HEK293T (cell line): ENCODE results near the gene PI16.

Experiments
- CTCF ChIA-PET: fragments of 350-600 bp; formaldehyde crosslinking; extraction: SDS; loops from one replicate; lab custom pipeline; 2021; ENCODE audit warnings: antibody characterized with exemption, inconsistent platforms; lab: Yijun Ruan, JAX
- POLR2A ChIA-PET: fragments of 350-600 bp; formaldehyde crosslinking; extraction: SDS; loops from one replicate; lab custom pipeline; 2020; ENCODE audit warnings: antibody characterized with exemption, inconsistent platforms; lab: Yijun Ruan, JAX
- DNase-seq: peaks from one replicate; pipeline ENCODE4 v3.0.0; 2012; ENCODE audit warnings: mixed read lengths; ENCODE audit errors: extremely low spot score
- ARNT ChIP-seq: fragments of 450-650 bp; IDR thresholded peaks from 2 replicates; pipeline ENCODE4 v1.6.1; 2017; ENCODE audit warnings: mild to moderate bottlenecking
- BHLHE40 ChIP-seq: fragments of 450-650 bp; IDR thresholded peaks from 2 replicates; pipeline ENCODE4 v1.6.1; 2016; ENCODE audit warnings: mild to moderate bottlenecking, moderate library complexity, borderline replicate concordance
- CTBP1 ChIP-seq: fragments of 450-650 bp; IDR thresholded peaks from 2 replicates; pipeline ENCODE4 v1.6.1; 2016; ENCODE audit warnings: borderline replicate concordance
- ELF4 ChIP-seq: fragments of 450-650 bp; IDR thresholded peaks from 2 replicates; pipeline ENCODE4 v1.6.1; 2017; ENCODE audit warnings: antibody characterized with exemption
- FOXA1 ChIP-seq: fragments of 450-650 bp; IDR thresholded peaks from 2 replicates; pipeline ENCODE4 v1.6.1; 2016; ENCODE audit warnings: mild to moderate bottlenecking
- FOXM1 ChIP-seq: fragments of 450-650 bp; IDR thresholded peaks from 2 replicates; pipeline ENCODE4 v1.6.1; 2017; ENCODE audit warnings: mild to moderate bottlenecking, borderline replicate concordance
- HDGF ChIP-seq: fragments of 450-650 bp; IDR thresholded peaks from 2 replicates; pipeline ENCODE4 v1.6.1; 2017; ENCODE audit warnings: antibody characterized with exemption, borderline replicate concordance
- LEF1 ChIP-seq: fragments of 450-650 bp; IDR thresholded peaks from 2 replicates; pipeline ENCODE4 v1.6.1; 2017; ENCODE audit warnings: mild to moderate bottlenecking, borderline replicate concordance
- NFRKB ChIP-seq: fragments of 450-650 bp; IDR thresholded peaks from 2 replicates; pipeline ENCODE4 v1.6.1; 2016; ENCODE audit warnings: mild to moderate bottlenecking, moderate library complexity
- SP1 ChIP-seq: fragments of 450-650 bp; IDR thresholded peaks from 2 replicates; pipeline ENCODE4 v1.6.1; 2017
- SUZ12 ChIP-seq: fragments of 450-650 bp; IDR thresholded peaks from 2 replicates; pipeline ENCODE4 v1.6.1; 2016; ENCODE audit warnings: mild to moderate bottlenecking
- TARDBP ChIP-seq: fragments of 450-650 bp; IDR thresholded peaks from 2 replicates; pipeline ENCODE4 v1.6.1; 2016
- ZNF384 ChIP-seq: fragments of 450-650 bp; IDR thresholded peaks from 2 replicates; pipeline ENCODE4 v1.6.1; 2016
- TF ChIP-seq, protein P1 (sequence below): fragments of 450-650 bp; IDR thresholded peaks from 2 replicates; pipeline ENCODE4 v1.6.1; 2016

The PI16 gene

DNA sequence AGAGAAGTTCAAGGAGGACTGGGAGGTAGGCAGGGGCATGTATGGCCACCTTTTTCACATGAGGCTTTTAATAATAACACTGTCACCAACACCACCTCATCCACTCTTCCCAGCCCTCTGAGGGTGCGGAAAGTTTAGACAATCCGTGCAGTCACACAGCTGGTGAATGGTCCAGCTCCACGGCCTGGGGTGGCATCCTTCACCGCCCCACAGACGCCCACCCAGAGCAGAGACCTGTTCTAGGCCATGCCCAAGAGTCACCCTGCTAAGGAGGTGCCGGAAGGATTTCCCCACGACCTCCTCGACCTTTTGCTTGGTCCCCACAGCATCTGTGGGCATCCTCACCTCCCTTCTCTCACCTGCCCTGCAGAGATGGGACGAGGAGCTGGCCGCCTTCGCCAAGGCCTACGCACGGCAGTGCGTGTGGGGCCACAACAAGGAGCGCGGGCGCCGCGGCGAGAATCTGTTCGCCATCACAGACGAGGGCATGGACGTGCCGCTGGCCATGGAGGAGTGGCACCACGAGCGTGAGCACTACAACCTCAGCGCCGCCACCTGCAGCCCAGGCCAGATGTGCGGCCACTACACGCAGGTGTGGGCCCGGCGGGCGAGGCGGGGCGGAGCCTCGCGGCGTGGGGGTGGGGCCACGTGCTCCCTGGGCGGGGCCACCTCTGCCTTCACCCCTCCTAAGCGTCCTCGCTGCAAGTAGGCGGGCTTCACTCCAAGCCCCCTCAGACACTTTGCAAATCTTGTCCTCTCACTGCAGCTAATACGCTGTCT is 4.4 kb downstream of the PI16 start:
- TF ChIP-seq LEF1 = no peak
- TF ChIP-seq SUZ12 = no peak
- no peak for TF ChIP-seq SP1
- no peak for TF ChIP-seq HDGF
- no peak for TF ChIP-seq ZNF384
- TF ChIP-seq NFRKB = no peak
- no peak for TF ChIP-seq ELF4
- TF ChIP-seq FOXM1 = no peak
- TF ChIP-seq TARDBP = no peak
- no peak for TF ChIP-seq BHLHE40
- TF ChIP-seq FOXA1 = no peak
- TF ChIP-seq, protein P1, sequence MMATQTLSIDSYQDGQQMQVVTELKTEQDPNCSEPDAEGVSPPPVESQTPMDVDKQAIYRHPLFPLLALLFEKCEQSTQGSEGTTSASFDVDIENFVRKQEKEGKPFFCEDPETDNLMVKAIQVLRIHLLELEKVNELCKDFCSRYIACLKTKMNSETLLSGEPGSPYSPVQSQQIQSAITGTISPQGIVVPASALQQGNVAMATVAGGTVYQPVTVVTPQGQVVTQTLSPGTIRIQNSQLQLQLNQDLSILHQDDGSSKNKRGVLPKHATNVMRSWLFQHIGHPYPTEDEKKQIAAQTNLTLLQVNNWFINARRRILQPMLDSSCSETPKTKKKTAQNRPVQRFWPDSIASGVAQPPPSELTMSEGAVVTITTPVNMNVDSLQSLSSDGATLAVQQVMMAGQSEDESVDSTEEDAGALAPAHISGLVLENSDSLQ = no peak
- ChIA-PET CTCF (no interaction called here), POLR2A (no interaction called here)
- no peak for DNase-seq

DNA sequence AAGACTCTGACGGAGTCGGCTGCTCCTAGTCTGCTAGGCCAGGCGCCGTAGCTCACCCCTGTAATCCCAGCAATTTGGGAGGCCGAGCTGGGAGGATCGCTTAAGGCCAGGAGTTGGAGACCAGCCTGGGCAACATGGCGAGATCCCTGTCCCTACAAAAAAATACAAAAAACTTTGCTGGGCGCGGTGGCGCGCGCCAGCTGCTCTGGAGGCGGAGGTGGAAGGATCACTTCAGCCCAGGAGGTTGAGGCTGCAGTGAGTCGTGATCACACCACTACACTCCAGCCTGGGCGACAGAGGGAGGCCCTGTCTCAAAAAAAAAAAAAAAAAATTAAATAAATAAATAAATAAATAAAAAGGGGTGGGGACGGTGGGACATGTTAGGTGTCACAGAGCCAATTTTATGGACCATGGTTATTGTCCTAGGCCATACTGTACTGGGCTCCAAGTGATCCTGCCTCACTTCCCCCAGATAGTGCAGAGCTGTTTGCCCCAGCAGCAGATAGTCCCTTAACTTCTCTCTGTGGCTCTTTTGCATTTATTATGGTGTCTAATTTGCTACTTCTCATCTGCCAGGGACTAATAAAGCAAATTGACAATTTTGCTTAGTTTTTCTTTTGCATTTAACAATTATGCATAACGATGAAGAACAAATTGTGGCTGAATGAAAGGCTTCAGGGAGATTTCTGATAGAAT is 5.2 kb downstream of the PI16 start:
- TF ChIP-seq SUZ12 (no peak), ARNT (no peak), FOXA1 (no peak), LEF1 (no peak)
- CTCF ChIA-PET = no interaction called here
- DNase-seq = no peak
- POLR2A ChIA-PET = no interaction called here

DNA sequence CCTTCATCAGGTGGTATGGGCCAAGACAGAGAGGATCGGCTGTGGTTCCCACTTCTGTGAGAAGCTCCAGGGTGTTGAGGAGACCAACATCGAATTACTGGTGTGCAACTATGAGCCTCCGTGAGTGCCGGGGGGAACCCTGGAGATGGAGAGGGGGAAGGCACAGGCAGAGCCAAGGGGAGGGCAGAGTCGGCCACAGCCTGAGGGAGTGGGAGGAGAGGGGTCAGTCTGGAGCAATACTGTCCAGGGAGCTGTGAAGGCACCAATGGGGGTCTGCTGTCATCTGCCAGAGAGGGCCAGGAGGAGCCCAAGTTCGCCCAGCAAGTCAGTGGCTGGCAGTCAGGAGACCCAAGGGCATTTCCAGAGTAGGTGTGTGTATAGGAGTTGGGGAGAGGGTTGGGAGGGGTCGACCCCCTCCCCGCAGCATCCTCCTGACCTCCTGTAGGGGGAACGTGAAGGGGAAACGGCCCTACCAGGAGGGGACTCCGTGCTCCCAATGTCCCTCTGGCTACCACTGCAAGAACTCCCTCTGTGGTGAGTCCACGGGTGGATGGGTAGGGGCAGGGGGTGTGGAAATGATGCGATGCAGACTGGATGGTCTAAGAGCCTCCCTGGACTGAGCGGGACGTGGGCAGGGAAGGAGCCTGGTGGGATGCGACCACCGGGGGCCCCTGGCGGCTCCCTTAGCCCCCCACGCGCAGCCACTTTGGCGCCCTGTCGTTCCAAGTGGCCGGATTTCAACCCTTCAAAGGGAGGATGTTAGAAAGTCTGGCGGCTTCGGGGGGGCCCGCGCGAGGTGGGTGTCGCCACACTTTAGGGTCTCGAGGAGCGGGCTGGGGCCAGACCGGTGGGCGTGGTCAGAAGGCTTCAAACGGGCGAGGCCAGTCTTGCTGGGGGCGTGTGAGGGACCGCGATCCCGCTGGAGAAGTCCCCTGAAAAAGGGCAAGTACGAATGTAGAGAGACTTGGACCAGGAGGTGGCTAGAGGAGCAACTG is 7.2 kb downstream of the PI16 start:
- CTCF ChIA-PET = no interaction called here
- POLR2A ChIA-PET = interaction anchor here (1.2 kb wide), 1 partner anchor 24 kb away, joined by 3 read pairs; the partner anchor contains the start of gene MTCH1
- no peak for TF ChIP-seq ELF4
- no peak for TF ChIP-seq SP1
- no peak for TF ChIP-seq SUZ12
- no peak for TF ChIP-seq CTBP1
- TF ChIP-seq HDGF = no peak
- TF ChIP-seq ZNF384 = no peak
- no peak for DNase-seq

DNA sequence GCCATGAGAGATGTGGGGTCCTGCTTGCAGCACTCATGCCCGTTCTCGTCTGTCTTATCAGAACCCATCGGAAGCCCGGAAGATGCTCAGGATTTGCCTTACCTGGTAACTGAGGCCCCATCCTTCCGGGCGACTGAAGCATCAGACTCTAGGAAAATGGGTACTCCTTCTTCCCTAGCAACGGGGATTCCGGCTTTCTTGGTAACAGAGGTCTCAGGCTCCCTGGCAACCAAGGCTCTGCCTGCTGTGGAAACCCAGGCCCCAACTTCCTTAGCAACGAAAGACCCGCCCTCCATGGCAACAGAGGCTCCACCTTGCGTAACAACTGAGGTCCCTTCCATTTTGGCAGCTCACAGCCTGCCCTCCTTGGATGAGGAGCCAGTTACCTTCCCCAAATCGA is 8.3 kb downstream of the PI16 start:
- ChIA-PET CTCF (interaction anchor here (0.9 kb wide), 1 partner anchor 15 kb away, joined by 3 read pairs; no protein-coding TSS in a partner anchor), POLR2A (no interaction called here)
- no peak for DNase-seq

DNA sequence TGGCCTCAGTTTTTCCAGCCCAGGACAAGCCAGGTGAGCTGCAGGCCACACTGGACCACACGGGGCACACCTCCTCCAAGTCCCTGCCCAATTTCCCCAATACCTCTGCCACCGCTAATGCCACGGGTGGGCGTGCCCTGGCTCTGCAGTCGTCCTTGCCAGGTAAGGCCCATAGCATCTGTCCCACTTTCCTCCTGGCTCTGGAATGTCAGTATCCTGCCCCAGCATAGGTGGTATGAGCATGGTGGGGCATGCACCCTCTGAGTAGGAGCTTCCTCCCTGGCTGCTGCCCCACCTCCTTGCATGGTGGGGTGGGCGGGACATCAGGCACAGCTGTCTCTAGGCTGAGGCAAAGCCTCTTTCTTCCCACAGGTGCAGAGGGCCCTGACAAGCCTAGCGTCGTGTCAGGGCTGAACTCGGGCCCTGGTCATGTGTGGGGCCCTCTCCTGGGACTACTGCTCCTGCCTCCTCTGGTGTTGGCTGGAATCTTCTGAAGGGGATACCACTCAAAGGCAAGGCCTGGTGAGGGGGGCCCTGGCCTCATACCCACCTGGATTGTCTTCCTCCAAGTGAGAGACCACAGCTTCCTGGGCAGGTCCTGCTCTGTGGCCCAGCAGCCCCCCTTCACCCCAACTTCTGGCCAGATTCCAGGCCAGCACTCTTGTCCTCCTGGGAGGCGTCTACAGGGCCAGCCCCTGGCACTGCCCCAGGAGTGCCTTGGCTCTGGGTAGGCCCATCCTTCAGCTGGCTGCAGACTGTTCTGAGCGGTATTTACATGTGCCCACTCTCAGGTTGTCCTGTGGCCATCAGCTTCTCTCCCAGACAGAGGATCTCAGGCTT is 9.1 kb downstream of the PI16 start:
- TF ChIP-seq CTBP1 = no peak
- POLR2A ChIA-PET = interaction anchor here (1.1 kb wide), 1 partner anchor 10 kb away, joined by 3 read pairs; no protein-coding TSS in a partner anchor
- CTCF ChIA-PET = interaction anchor here (0.9 kb wide), 1 partner anchor 14 kb away, joined by 3 read pairs; no protein-coding TSS in a partner anchor
- no peak for DNase-seq

More for the DNA sequence above, 8.3 kb downstream of the PI16 start:
- TF ChIP-seq SP1 (no peak), FOXA1 (no peak), SUZ12 (no peak), BHLHE40 (no peak), ARNT (no peak)

DNA sequence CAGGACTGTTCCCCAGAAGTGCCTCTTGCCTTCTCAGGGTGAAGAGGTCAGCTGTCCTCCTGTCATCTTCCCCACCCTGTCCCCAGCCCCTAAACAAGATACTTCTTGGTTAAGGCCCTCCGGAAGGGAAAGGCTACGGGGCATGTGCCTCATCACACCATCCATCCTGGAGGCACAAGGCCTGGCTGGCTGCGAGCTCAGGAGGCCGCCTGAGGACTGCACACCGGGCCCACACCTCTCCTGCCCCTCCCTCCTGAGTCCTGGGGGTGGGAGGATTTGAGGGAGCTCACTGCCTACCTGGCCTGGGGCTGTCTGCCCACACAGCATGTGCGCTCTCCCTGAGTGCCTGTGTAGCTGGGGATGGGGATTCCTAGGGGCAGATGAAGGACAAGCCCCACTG is 9.8 kb downstream of the PI16 start:
- TF ChIP-seq CTBP1 = no peak
- ChIA-PET CTCF (no interaction called here), POLR2A (interaction anchor here (1.1 kb wide), 1 partner anchor 11 kb away, joined by 3 read pairs; no protein-coding TSS in a partner anchor)
- DNase-seq = no peak

DNA sequence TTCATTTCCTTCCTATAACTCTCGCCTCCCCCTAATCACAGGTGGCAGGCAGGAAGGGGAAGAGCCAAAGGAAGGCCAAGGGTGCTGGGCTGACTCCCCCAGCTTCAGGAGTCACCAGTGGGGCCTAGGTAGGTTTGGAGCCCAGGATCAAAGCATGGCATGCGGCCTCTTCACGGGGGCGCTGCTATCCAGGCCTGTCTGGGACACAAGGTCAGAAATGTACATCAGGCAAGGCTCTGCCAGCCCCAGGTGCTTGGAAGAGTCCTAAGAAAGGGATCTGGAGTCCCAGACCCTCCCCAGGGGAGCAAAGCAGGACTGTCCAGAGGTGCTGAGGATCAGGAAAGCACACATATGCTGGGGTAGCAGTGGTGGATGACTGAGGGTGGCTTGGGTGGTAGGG is 10.4 kb downstream of the PI16 start:
- no peak for DNase-seq
- CTCF ChIA-PET = interaction anchor here (1.3 kb wide), 1 partner anchor 13 kb away, joined by 4 read pairs; no protein-coding TSS in a partner anchor
- TF ChIP-seq, protein P1 = no peak
- TF ChIP-seq FOXM1 = no peak
- POLR2A ChIA-PET = no interaction called here
